ENCODE data around the gene FCGR2B.

DNA sequence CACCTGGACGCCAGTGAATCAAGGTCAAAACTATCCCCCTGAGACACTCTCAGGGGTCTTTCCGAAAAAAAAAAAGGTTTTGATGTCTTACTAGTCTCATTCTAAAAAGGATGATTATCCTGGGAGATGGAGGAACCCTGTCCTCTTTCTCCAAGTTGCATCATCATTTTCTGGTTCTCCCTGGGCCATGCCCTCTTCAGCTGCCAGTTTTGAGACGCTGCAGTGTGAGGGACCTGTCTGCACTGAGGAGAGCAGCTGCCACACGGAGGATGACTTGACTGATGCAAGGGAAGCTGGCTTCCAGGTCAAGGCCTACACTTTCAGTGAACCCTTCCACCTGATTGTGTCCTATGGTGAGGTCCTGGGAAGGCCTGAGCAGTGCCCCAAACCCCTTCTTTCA is 47.6 kb downstream of the FCGR2B start:
- TF ChIP-seq, protein P1, sequence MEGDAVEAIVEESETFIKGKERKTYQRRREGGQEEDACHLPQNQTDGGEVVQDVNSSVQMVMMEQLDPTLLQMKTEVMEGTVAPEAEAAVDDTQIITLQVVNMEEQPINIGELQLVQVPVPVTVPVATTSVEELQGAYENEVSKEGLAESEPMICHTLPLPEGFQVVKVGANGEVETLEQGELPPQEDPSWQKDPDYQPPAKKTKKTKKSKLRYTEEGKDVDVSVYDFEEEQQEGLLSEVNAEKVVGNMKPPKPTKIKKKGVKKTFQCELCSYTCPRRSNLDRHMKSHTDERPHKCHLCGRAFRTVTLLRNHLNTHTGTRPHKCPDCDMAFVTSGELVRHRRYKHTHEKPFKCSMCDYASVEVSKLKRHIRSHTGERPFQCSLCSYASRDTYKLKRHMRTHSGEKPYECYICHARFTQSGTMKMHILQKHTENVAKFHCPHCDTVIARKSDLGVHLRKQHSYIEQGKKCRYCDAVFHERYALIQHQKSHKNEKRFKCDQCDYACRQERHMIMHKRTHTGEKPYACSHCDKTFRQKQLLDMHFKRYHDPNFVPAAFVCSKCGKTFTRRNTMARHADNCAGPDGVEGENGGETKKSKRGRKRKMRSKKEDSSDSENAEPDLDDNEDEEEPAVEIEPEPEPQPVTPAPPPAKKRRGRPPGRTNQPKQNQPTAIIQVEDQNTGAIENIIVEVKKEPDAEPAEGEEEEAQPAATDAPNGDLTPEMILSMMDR (IDR thresholded peaks at IDR 0.05): no peak
- TF ChIP-seq POLR2A (IDR thresholded peaks at IDR 0.05): no peak

All from testis (tissue), 2 donors.